Measurements from ENCODE around the gene FOXE3.

The FOXE3 gene

DNA sequence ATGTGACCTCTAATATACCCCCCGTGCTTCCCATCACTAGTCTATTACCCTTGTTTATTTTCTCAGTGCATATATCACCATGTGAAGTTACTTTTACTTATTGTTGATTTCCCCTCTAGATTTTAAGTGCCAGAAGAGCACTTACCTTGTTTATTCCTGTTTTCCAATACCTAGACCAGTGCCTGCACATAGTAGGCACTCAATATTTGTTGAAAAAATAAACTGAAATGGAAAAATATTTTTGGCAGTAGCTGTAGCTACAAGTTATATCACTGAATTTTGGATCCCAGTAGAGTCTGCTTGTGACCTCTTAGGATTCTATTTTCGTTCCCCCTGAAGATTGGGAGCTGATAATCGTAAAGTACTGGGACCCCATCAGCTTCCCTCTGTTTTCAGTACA, 32.0 kb upstream of the FOXE3 start:
- no peak overlapping the region for H3K27ac ChIP-seq (ENCODE audit: low read length)
- TF ChIP-seq EZH2 (optimal IDR thresholded peaks at IDR 0.05; ENCODE audit: low read depth, low read length) (no peak), EZH2phosphoT487 (IDR thresholded peaks at IDR 0.05; ENCODE audit: low read length) (no peak)
- TF ChIP-seq, protein P1, sequence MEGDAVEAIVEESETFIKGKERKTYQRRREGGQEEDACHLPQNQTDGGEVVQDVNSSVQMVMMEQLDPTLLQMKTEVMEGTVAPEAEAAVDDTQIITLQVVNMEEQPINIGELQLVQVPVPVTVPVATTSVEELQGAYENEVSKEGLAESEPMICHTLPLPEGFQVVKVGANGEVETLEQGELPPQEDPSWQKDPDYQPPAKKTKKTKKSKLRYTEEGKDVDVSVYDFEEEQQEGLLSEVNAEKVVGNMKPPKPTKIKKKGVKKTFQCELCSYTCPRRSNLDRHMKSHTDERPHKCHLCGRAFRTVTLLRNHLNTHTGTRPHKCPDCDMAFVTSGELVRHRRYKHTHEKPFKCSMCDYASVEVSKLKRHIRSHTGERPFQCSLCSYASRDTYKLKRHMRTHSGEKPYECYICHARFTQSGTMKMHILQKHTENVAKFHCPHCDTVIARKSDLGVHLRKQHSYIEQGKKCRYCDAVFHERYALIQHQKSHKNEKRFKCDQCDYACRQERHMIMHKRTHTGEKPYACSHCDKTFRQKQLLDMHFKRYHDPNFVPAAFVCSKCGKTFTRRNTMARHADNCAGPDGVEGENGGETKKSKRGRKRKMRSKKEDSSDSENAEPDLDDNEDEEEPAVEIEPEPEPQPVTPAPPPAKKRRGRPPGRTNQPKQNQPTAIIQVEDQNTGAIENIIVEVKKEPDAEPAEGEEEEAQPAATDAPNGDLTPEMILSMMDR (IDR thresholded peaks at IDR 0.05; ENCODE audit: low read length), result no peak
- H3K9ac ChIP-seq (ENCODE audit: low read length), result no peak overlapping the region
- H3F3A ChIP-seq (ENCODE audit: insufficient read depth, low read length), result peaks cover 9% of the 10 kb centered on the region; the same call in 1 of the 2 replicates
- no peaks in the 10 kb centered on the region for H3K27me3 ChIP-seq (replicated peaks; ENCODE audit: insufficient read depth, low read length)
- no peak overlapping the region for H3K4me3 ChIP-seq (ENCODE audit: low read length)
- DNase-seq, result no peak
- no peaks in the 10 kb centered on the region for H3K4me1 ChIP-seq (ENCODE audit: low read length)
- no peak overlapping the region for H3K4me2 ChIP-seq (ENCODE audit: low read depth, low read length)
- no peaks in the 10 kb centered on the region for H4K20me1 ChIP-seq (ENCODE audit: insufficient read depth, low read length)
- H3K9me2 ChIP-seq (replicated peaks; ENCODE audit: insufficient read depth, low read length), result no peaks in the 10 kb centered on the region
- no peaks in the 10 kb centered on the region for H3K79me2 ChIP-seq (ENCODE audit: low read length)
- H3K9me3 ChIP-seq (replicated peaks; ENCODE audit: insufficient read depth, low read length), result no peaks in the 10 kb centered on the region
- no peak overlapping the region for H2AFZ ChIP-seq (ENCODE audit: low read length)
- H3K36me3 ChIP-seq (replicated peaks; ENCODE audit: insufficient read depth, low read length), result no peaks in the 10 kb centered on the region

DNA sequence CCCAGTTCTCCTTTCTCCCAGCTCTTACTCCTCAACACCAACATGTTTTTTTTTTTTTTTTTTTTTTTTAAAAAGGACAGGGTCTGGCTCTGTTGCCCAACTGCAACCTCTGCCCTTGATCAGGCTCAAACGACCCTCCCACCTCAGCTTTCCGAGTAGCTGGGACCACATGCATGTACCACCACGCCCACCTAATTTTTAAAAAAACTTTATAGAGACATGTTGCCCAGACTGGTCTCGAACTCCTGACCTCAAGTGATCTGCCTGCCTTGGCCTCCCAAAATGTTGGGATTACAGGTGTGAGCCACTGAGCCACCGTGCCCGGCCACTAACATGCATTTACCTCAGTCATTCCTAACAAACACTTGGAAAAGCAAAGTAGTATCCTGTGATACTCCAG, 31.1 kb upstream of the FOXE3 start:
- Histone ChIP-seq H3K27ac (ENCODE audit: low read length) (no peak overlapping the region), H3K36me3 (replicated peaks; ENCODE audit: insufficient read depth, low read length) (no peaks in the 10 kb centered on the region), H3K4me2 (ENCODE audit: low read depth, low read length) (no peak overlapping the region), H3K9me3 (replicated peaks; ENCODE audit: insufficient read depth, low read length) (no peaks in the 10 kb centered on the region), H3K4me3 (ENCODE audit: low read length) (no peak overlapping the region), H3F3A (ENCODE audit: insufficient read depth, low read length) (peaks cover 9% of the 10 kb centered on the region; the same call in 1 of the 2 replicates), H3K4me1 (ENCODE audit: low read length) (no peaks in the 10 kb centered on the region), H4K20me1 (ENCODE audit: insufficient read depth, low read length) (no peaks in the 10 kb centered on the region), H3K79me2 (ENCODE audit: low read length) (no peaks in the 10 kb centered on the region), H3K9me2 (replicated peaks; ENCODE audit: insufficient read depth, low read length) (no peaks in the 10 kb centered on the region), H3K27me3 (replicated peaks; ENCODE audit: insufficient read depth, low read length) (no peaks in the 10 kb centered on the region), H2AFZ (ENCODE audit: low read length) (no peak overlapping the region), H3K9ac (ENCODE audit: low read length) (no peak overlapping the region)
- TF ChIP-seq EZH2phosphoT487 (IDR thresholded peaks at IDR 0.05; ENCODE audit: low read length) (no peak), EZH2 (optimal IDR thresholded peaks at IDR 0.05; ENCODE audit: low read depth, low read length) (no peak)
- TF ChIP-seq, protein P1 (IDR thresholded peaks at IDR 0.05; ENCODE audit: low read length), result no peak
- no peak for DNase-seq

DNA sequence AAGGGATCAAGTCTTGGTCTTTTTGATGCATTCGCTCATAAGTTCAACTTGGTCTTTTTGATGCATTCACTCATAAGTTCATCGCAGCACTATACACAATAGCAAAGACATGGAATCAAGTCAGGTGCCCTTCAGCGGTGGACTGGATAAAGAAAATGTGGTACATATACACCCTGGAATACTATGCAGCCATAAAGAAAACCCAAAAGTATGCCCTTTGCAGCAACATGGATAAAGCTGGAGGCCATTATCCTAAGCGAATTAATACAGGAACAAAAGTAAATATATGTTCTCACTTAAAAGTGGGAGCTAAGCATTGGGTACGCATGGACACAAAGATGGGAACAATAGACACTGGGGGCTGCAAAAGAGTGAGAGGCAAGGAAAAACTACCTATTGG, 29.8 kb upstream of the FOXE3 start:
- H4K20me1 ChIP-seq (ENCODE audit: insufficient read depth, low read length), result no peaks in the 10 kb centered on the region
- H3K27ac ChIP-seq (ENCODE audit: low read length), result no peak overlapping the region
- H2AFZ ChIP-seq (ENCODE audit: low read length), result no peak overlapping the region
- no peaks in the 10 kb centered on the region for H3K27me3 ChIP-seq (replicated peaks; ENCODE audit: insufficient read depth, low read length)
- TF ChIP-seq EZH2phosphoT487 (IDR thresholded peaks at IDR 0.05; ENCODE audit: low read length) (no peak), EZH2 (optimal IDR thresholded peaks at IDR 0.05; ENCODE audit: low read depth, low read length) (no peak)
- TF ChIP-seq, protein P1 (IDR thresholded peaks at IDR 0.05; ENCODE audit: low read length), result no peak
- no peaks in the 10 kb centered on the region for H3K36me3 ChIP-seq (replicated peaks; ENCODE audit: insufficient read depth, low read length)
- H3K4me2 ChIP-seq (ENCODE audit: low read depth, low read length), result no peak overlapping the region
- no peaks in the 10 kb centered on the region for H3K9me3 ChIP-seq (replicated peaks; ENCODE audit: insufficient read depth, low read length)
- no peaks in the 10 kb centered on the region for H3K4me1 ChIP-seq (ENCODE audit: low read length)
- H3K9ac ChIP-seq (ENCODE audit: low read length), result no peak overlapping the region
- peaks cover 9% of the 10 kb centered on the region; the same call in 1 of the 2 replicates for H3F3A ChIP-seq (ENCODE audit: insufficient read depth, low read length)
- DNase-seq, result no peak
- no peak overlapping the region for H3K4me3 ChIP-seq (ENCODE audit: low read length)
- no peaks in the 10 kb centered on the region for H3K9me2 ChIP-seq (replicated peaks; ENCODE audit: insufficient read depth, low read length)
- no peaks in the 10 kb centered on the region for H3K79me2 ChIP-seq (ENCODE audit: low read length)
